Smooth muscle cell (in vitro differentiated cells): ENCODE measurements around the gene ASTE1. TPM values are rescaled to one million over a fixed set of nuclear protein-coding genes. Genes with fewer than 3 reads are reported as not detected.

Source experiments
- DNase-seq: peaks from one replicate; lab custom pipeline; 2025; ENCODE audit not compliant: unreplicated experiment; lab: John Stamatoyannopoulos, UW
- H2AFZ ChIP-seq: fragments of 200-600 bp; sonication (generic); 2 replicates; pipeline ENCODE4 v1.6.0; 2016; ENCODE audit warnings: antibody characterized with exemption, low read depth, mild to moderate bottlenecking
- H3F3A ChIP-seq: fragments of 200-600 bp; sonication (generic); 2 replicates; pipeline ENCODE4 v1.6.0; 2017; ENCODE audit warnings: antibody characterized with exemption, low read depth
- H3K27ac ChIP-seq: fragments of 200-600 bp; sonication (generic); 2 replicates; pipeline ENCODE4 v1.5.1; 2016; ENCODE audit warnings: low read depth, mild to moderate bottlenecking
- H3K27me3 ChIP-seq: fragments of 200-600 bp; sonication (generic); 2 replicates; pipeline ENCODE4 v1.6.1; 2016; ENCODE audit warnings: low read depth, mild to moderate bottlenecking
- H3K36me3 ChIP-seq: fragments of 200-600 bp; sonication (generic); 2 replicates; pipeline ENCODE4 v1.5.1; 2016; ENCODE audit warnings: low read depth
- H3K4me1 ChIP-seq: fragments of 200-600 bp; sonication (generic); 2 replicates; pipeline ENCODE4 v1.5.1; 2016; ENCODE audit warnings: low read depth
- H3K4me2 ChIP-seq: fragments of 200-600 bp; sonication (generic); 2 replicates; pipeline ENCODE4 v1.6.0; 2016; ENCODE audit warnings: mild to moderate bottlenecking
- H3K4me3 ChIP-seq: fragments of 200-600 bp; sonication (generic); 2 replicates; pipeline ENCODE4 v1.5.1; 2016; ENCODE audit warnings: mild to moderate bottlenecking
- H3K79me2 ChIP-seq: fragments of 200-600 bp; sonication (generic); 2 replicates; pipeline ENCODE4 v1.6.0; 2016; ENCODE audit warnings: low read depth, mild to moderate bottlenecking
- H3K9ac ChIP-seq: fragments of 200-600 bp; sonication (generic); 2 replicates; pipeline ENCODE4 v1.6.0; 2016; ENCODE audit warnings: low read depth
- H3K9me3 ChIP-seq: fragments of 200-600 bp; sonication (generic); replicated peaks from 2 replicates; pipeline ENCODE4 v1.5.1; 2016; ENCODE audit warnings: low read depth
- H4K20me1 ChIP-seq: fragments of 200-600 bp; sonication (generic); 2 replicates; pipeline ENCODE4 v1.6.0; 2016; ENCODE audit warnings: low read depth
- CTCF ChIP-seq: fragments of 200-600 bp; sonication (generic); IDR thresholded peaks from 2 replicates; pipeline ENCODE4 v1.5.1; 2017; ENCODE audit warnings: borderline replicate concordance, mild to moderate bottlenecking, antibody characterized with exemption; ENCODE audit not compliant: insufficient read depth, poor library complexity, severe bottlenecking
- WGBS: methylation state at CpG from one replicate; pipeline ENCODE4 v1.1.7; 2016; ENCODE audit warnings: low lambda C conversion rate; 5-methylcytosine and 5-hydroxymethylcytosine counted together
- polyA plus RNA-seq: library from polyadenylated mRNA; unstranded; fragments of >200 nt; fragmentation: Nextera tagmentation; extraction: Ambion mirVana; gene quantifications from 2 replicates; pipeline ENCODE4 v1.2.1, GENCODE V29; 2016
- total RNA-seq: library from RNA; depleted of rRNA; stranded (reverse); fragments of >200 nt; gene quantifications from 2 replicates; pipeline ENCODE4 v1.2.3, GENCODE V29; 2014

Gene ASTE1
- total and polyA plus RNA-seq, 2 experiments from 2014 or later, result 3.5 to 4.0 TPM

GRCh38 chr3:131036986-131037385, 10.4 kb upstream of the ASTE1 start:
- Histone ChIP-seq H2AFZ (no peak overlapping the region), H3K9me3 (no peaks in the 10 kb centered on the region), H3K4me3 (no peak overlapping the region), H3K9ac (no peak overlapping the region), H3K79me2 (no peaks in the 10 kb centered on the region), H3K4me1 (no peaks in the 10 kb centered on the region), H4K20me1 (no peaks in the 10 kb centered on the region), H3K4me2 (no peak overlapping the region), H3K27me3 (no peaks in the 10 kb centered on the region), H3K27ac (no peak overlapping the region), H3F3A (no peaks in the 10 kb centered on the region), H3K36me3 (no peaks in the 10 kb centered on the region)
- no peak for TF ChIP-seq CTCF
- DNase-seq, result no peak
- WGBS, result 71% methylated on average over 5 of the region's 5 CpGs

- no peak for TF ChIP-seq CTCF
- no peaks in the 10 kb centered on the region for H3K4me1 ChIP-seq
- H3K4me2 ChIP-seq, result no peak overlapping the region
- no peaks in the 10 kb centered on the region for H3F3A ChIP-seq
- no peaks in the 10 kb centered on the region for H3K9me3 ChIP-seq
- no peaks in the 10 kb centered on the region for H3K79me2 ChIP-seq
- H3K9ac ChIP-seq, result no peak overlapping the region
- no peak overlapping the region for H2AFZ ChIP-seq
- no peaks in the 10 kb centered on the region for H3K36me3 ChIP-seq
- no peaks in the 10 kb centered on the region for H3K27me3 ChIP-seq
- no peak for DNase-seq
- WGBS, result 37% methylated on average over 1 of the region's 1 CpG
- no peak overlapping the region for H3K4me3 ChIP-seq
- H4K20me1 ChIP-seq, result no peaks in the 10 kb centered on the region
- no peak overlapping the region for H3K27ac ChIP-seq
These were observed 9.7 kb upstream of the ASTE1 start for GRCh38 chr3:131036200-131036816.

- Histone ChIP-seq H3K36me3 (no peaks in the 10 kb centered on the region), H3K9me3 (no peaks in the 10 kb centered on the region), H3K79me2 (no peaks in the 10 kb centered on the region), H3K27me3 (no peaks in the 10 kb centered on the region), H2AFZ (no peak overlapping the region), H3K27ac (no peak overlapping the region), H3K4me2 (no peak overlapping the region), H3K4me3 (no peak overlapping the region), H3F3A (no peaks in the 10 kb centered on the region), H3K9ac (no peak overlapping the region), H4K20me1 (no peaks in the 10 kb centered on the region), H3K4me1 (no peaks in the 10 kb centered on the region)
- TF ChIP-seq CTCF, result peak; percentile 74
- DNase-seq, result no peak
- 18% methylated on average over 1 of the region's 1 CpG for WGBS
These were observed 7.0 kb upstream of the ASTE1 start for GRCh38 chr3:131033480-131034080.

- TF ChIP-seq CTCF, result no peak
- no peak overlapping the region for H3K4me2 ChIP-seq
- WGBS, result 81% methylated on average over 3 of the region's 3 CpGs
These were observed 5.0 kb upstream of the ASTE1 start for GRCh38 chr3:131031660-131032059.

More at GRCh38 chr3:131031660-131032059, 5.0 kb upstream of the ASTE1 start:
- H3K27ac ChIP-seq, result no peak overlapping the region
- no peaks in the 10 kb centered on the region for H3K4me1 ChIP-seq
- DNase-seq, result no peak
- no peak overlapping the region for H3K9ac ChIP-seq
- no peaks in the 10 kb centered on the region for H3K79me2 ChIP-seq
- no peaks in the 10 kb centered on the region for H3K36me3 ChIP-seq
- H3K27me3 ChIP-seq, result no peaks in the 10 kb centered on the region
- no peaks in the 10 kb centered on the region for H4K20me1 ChIP-seq
- H3K4me3 ChIP-seq, result no peak overlapping the region
- H2AFZ ChIP-seq, result no peak overlapping the region
- no peaks in the 10 kb centered on the region for H3K9me3 ChIP-seq
- no peaks in the 10 kb centered on the region for H3F3A ChIP-seq
